Skin of body (tissue), 2 donors: Measurements from ENCODE around the gene GNG4. TPM values are rescaled to one million over a fixed set of nuclear protein-coding genes. Genes with fewer than 3 reads are reported as not detected.

Experiments
- DNase-seq: peaks from one replicate; lab custom pipeline; 2025; lab: John Stamatoyannopoulos, UW
- total RNA-seq: library from RNA; depleted of rRNA; stranded (reverse); fragments of >200 nt; gene quantifications from one replicate; pipeline ENCODE4 v1.2.3, GENCODE V29; 2014

GNG4 gene
- total RNA-seq: 1.6 TPM

- DNase-seq: no peak
Measured at GRCh38 chr1:235649368-235650163, at the start of gene GNG4. TSS of gene GNG4 (minus strand) at chr1:235649784. CDS start at chr1:235583838, 65,946 bp downstream.

GRCh38 chr1:235697508-235697907 is 47.9 kb upstream of the GNG4 start:
- DNase-seq: no peak

- DNase-seq: no peak
Measured at GRCh38 chr1:235689356-235689755, 39.8 kb upstream of the GNG4 start.

- DNase-seq: no peak
Measured at GRCh38 chr1:235688096-235688495, 38.5 kb upstream of the GNG4 start.

GRCh38 chr1:235683653-235684052 is 34.1 kb upstream of the GNG4 start:
- DNase-seq: no peak

GRCh38 chr1:235682216-235682615 is 32.6 kb upstream of the GNG4 start:
- no peak for DNase-seq

- no peak for DNase-seq
Measured at GRCh38 chr1:235679644-235680043, 30.1 kb upstream of the GNG4 start.

GRCh38 chr1:235679005-235679404 is 29.4 kb upstream of the GNG4 start:
- no peak for DNase-seq

GRCh38 chr1:235675152-235675890 is 25.7 kb upstream of the GNG4 start:
- DNase-seq: no peak

GRCh38 chr1:235673981-235674380 is 24.4 kb upstream of the GNG4 start:
- DNase-seq: no peak

- DNase-seq: no peak
Measured at GRCh38 chr1:235671992-235672391, 22.4 kb upstream of the GNG4 start.

GRCh38 chr1:235670157-235670776 is 20.7 kb upstream of the GNG4 start:
- no peak for DNase-seq

- no peak for DNase-seq
Measured at GRCh38 chr1:235669277-235669676, 19.7 kb upstream of the GNG4 start.

- no peak for DNase-seq
Measured at GRCh38 chr1:235663628-235664027, 14.0 kb upstream of the GNG4 start.

- DNase-seq: no peak
Measured at GRCh38 chr1:235661568-235661967, 12.0 kb upstream of the GNG4 start.

- DNase-seq: no peak
Measured at GRCh38 chr1:235659186-235659771, 9.7 kb upstream of the GNG4 start.

GRCh38 chr1:235657747-235658526 is 8.4 kb upstream of the GNG4 start:
- no peak for DNase-seq

GRCh38 chr1:235657269-235657668 is 7.7 kb upstream of the GNG4 start:
- DNase-seq: no peak

GRCh38 chr1:235652364-235652763 is 2.8 kb upstream of the GNG4 start:
- no peak for DNase-seq

- DNase-seq: no peak
Measured at GRCh38 chr1:235651170-235651806, 1.7 kb upstream of the GNG4 start.
